Vagina (tissue), 2 donors: ENCODE results near the gene ZMYND8.

ENCODE experiments used
- POLR2A ChIP-seq, 2 donors: fragments of 450-650 bp; IDR thresholded peaks; one replicate each; pipeline ENCODE4 v1.6.1; 2017; ENCODE audit warnings: antibody characterized with exemption in 2 of 2, mild to moderate bottlenecking in 2 of 2, moderate library complexity in 2 of 2
- POLR2AphosphoS5 ChIP-seq, 2 donors: sonication (generic); formaldehyde crosslinking; IDR thresholded peaks; one replicate each; pipeline ENCODE4 v1.9.0; 2017; ENCODE audit warnings: antibody characterized with exemption in 2 of 2, mild to moderate bottlenecking in 2 of 2, low read depth in 1 of 2; ENCODE audit not compliant: insufficient read depth in 1 of 2
- TF ChIP-seq, protein P1 (sequence below), 3 experiments: fragments of 450-650 bp in 2 of 3; fragments of 200-600 bp in 1 of 3; sonication (generic) in 1 of 3; IDR thresholded peaks; one replicate each; pipeline ENCODE4 v1.5.1; 2017 to 2019; ENCODE audit warnings: antibody characterized with exemption in 3 of 3, mild to moderate bottlenecking in 2 of 3, moderate library complexity in 2 of 3

- TF ChIP-seq, protein P1, sequence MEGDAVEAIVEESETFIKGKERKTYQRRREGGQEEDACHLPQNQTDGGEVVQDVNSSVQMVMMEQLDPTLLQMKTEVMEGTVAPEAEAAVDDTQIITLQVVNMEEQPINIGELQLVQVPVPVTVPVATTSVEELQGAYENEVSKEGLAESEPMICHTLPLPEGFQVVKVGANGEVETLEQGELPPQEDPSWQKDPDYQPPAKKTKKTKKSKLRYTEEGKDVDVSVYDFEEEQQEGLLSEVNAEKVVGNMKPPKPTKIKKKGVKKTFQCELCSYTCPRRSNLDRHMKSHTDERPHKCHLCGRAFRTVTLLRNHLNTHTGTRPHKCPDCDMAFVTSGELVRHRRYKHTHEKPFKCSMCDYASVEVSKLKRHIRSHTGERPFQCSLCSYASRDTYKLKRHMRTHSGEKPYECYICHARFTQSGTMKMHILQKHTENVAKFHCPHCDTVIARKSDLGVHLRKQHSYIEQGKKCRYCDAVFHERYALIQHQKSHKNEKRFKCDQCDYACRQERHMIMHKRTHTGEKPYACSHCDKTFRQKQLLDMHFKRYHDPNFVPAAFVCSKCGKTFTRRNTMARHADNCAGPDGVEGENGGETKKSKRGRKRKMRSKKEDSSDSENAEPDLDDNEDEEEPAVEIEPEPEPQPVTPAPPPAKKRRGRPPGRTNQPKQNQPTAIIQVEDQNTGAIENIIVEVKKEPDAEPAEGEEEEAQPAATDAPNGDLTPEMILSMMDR (IDR thresholded peaks at IDR 0.05) = no peak
- TF ChIP-seq POLR2A (IDR thresholded peaks at IDR 0.05) = no peak
- no peak for TF ChIP-seq POLR2AphosphoS5 (IDR thresholded peaks at IDR 0.05; ENCODE audit: insufficient read depth in 1 of 2, low read depth in 1 of 2)
Measured at GRCh38 chr20:47355489-47356219, 845 bp downstream of the ZMYND8 start.
